Kasumi-1 (cell line): ENCODE results near the gene MYH15.

Source experiments
- DNase-seq, 2 experiments: peaks; one replicate each; lab custom pipeline; 2025; lab: John Stamatoyannopoulos, UW

Gene MYH15

DNA sequence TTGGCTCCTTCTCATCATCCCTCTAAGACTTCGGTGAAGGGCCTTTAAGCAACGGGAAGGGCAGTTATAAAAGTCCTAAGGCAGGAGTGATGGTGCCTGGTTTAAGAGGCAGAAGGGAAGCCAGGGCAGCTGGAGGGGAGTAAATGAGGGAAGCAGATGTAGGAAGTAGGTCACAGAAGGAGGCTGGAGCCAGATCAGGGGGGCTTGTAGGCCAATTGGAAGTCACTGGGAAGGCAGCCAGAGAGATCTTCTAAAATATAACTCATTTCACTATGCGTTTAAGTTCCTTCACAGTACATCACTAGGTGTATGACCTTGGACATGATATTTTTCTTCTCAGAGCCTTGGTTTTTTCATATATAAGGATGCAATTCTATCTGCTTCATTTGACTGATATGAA, 94.7 kb downstream of the MYH15 start:
- DNase-seq, result peak; percentile 24 to 34

GRCh38 chr3:108414007-108414406, 96.4 kb downstream of the MYH15 start:
- no peak for DNase-seq

- DNase-seq, result no peak
Observed at GRCh38 chr3:108412121-108412750, 98.2 kb downstream of the MYH15 start.

GRCh38 chr3:108410531-108410984, 99.8 kb downstream of the MYH15 start:
- DNase-seq, result no peak

DNA sequence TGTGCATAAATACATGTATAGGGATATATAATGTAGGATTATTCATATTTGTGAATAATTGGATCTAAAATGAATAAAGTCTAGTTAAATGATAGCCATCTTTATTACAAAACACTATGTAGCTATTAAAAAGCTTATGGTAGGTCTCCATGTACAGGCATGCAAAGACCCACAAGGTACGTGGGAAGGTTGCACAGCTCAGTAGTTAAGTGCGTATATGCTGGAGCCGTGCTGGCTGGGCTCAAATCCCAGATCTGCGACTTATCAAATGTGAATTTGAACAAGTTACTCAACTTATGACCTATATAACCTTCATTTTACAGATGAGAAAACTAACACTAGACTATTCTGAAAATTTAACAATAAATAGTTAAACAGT, 100.6 kb downstream of the MYH15 start:
- no peak for DNase-seq

- DNase-seq, result no peak
Observed at GRCh38 chr3:108408883-108409799, 101.3 kb downstream of the MYH15 start.

DNA sequence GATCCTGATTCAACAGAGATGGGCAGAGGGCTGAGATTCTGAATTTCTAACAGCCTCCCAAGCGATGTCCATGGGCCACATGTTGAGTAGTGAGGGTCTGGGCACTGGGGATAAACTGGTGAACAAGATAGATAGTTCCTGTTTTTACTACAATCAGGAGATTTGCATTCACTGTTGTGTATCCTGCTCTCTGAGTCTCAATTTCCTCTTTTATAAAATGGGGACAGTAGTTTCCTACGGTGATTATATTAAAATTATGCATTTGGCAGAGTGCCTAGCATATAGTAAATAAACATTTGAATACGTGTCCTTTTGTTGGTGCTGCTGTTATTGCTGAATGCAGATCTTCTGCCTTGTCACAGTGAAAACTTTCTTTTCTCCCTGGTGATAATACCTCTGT, 102.5 kb downstream of the MYH15 start:
- DNase-seq, result peak; percentile 56 to 57

DNA sequence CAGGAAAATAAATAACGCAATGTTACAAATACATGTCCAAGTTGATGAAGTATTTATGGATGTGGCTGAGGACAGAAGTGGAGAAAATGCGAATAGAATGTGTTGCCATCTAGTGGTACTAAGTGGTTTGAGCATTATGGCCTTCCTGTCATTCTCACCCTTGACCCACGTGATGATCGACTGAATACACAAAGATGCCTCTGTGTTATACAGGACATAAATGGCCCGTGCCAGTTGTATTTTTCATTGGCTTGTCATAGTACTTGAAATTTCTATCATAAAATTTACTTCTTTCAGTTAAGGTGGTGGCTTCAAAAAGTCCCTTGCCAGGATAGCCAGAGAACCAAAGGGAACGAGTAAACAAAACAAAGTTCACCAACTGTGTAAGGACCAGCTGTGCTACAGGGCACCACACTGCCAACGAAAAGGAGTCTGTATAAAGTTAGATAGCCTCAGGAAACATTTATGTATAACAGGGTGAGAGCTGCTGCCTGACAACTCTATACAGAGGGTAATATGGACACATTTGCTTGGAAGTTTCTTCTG, 103.7 kb downstream of the MYH15 start:
- peak; percentile 67 to 72 for DNase-seq

GRCh38 chr3:108406063-108406660, 104.2 kb downstream of the MYH15 start:
- peak; percentile 10 to 11 for DNase-seq

GRCh38 chr3:108404368-108404767, 106.0 kb downstream of the MYH15 start:
- DNase-seq, result no peak

- DNase-seq, result no peak
Observed at GRCh38 chr3:108403686-108404345, 106.6 kb downstream of the MYH15 start.

GRCh38 chr3:108403198-108403597, 107.2 kb downstream of the MYH15 start:
- DNase-seq, result no peak

DNA sequence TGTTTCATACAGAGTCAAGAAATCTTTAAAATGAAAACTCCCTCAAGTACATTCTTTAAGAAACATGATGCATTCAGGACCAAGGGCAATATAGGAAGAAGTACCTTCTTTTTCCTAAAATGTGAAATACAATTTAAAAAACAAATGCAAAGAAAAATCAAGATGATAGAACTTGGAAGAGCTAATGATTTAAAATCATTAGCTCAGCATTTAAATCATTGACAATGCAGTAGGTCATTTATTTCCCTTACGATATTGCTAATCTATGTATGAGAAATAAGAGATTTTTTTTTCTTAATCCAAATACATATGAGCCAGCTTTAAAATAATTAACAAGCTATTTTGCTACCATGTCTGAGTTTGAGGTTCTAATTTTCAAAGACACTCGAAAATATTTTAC, 108.6 kb downstream of the MYH15 start:
- no peak for DNase-seq

DNA sequence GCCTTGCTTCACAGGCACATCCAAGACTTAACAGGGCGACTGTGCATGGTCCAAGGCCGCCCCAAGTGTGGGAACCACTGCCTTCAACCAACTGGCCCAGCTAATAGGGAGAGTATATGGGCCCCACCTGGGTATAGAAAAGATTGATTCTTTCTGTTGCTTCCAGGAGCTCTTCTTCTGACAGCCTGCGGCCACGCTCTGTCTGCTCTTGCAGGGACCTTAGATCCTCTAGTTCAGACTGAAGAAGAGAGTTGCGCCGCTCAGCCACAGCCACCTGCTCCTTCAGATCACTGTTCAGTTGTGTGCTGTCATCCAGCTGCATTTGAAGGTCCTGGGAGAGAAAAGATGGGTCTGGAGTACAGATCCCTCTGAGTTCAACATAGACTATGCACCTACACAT, 111.9 kb downstream of the MYH15 start:
- no peak for DNase-seq

GRCh38 chr3:108396336-108396735, 114.1 kb downstream of the MYH15 start:
- DNase-seq, result no peak

- DNase-seq, result peak; percentile 5 to 45
Observed at GRCh38 chr3:108394563-108394962, 115.8 kb downstream of the MYH15 start.

- DNase-seq, result no peak
Observed at GRCh38 chr3:108394016-108394415, 116.4 kb downstream of the MYH15 start.

- no peak for DNase-seq
Observed at GRCh38 chr3:108393128-108393900, 117.1 kb downstream of the MYH15 start.

- DNase-seq, result no peak
Observed at GRCh38 chr3:108391917-108392593, 118.3 kb downstream of the MYH15 start.

DNA sequence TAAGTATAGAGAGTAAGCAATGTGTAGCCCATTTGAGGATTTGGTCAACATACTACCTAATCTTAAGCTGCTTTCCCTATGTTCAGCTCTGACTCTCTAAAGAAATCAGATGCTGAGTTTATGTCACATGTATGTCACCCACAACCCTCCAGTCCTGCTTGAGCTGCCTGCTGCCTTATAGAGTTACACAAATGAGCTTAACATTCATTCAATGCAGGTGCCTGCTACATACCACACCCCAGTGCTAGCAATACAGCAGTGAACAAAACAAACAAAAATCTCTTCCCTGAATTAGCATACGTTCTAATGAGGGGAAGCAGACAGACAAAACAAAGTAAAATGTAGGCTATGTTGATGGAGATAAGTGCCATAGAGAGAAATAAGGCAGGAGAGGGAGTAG, 121.0 kb downstream of the MYH15 start:
- no peak for DNase-seq
